Smooth muscle cell (in vitro differentiated cells): ENCODE measurements around the gene MRPS7. TPM values are rescaled to one million over a fixed set of nuclear protein-coding genes. Genes with fewer than 3 reads are reported as not detected.
A peak's percentile ranks its signal among the peaks of the same experiment; 100 is the strongest.

ENCODE experiments used
- DNase-seq: peaks from one replicate; lab custom pipeline; 2025; ENCODE audit not compliant: unreplicated experiment; lab: John Stamatoyannopoulos, UW
- H2AFZ ChIP-seq: fragments of 200-600 bp; sonication (generic); 2 replicates; pipeline ENCODE4 v1.6.0; 2016; ENCODE audit warnings: antibody characterized with exemption, low read depth, mild to moderate bottlenecking
- H3F3A ChIP-seq: fragments of 200-600 bp; sonication (generic); 2 replicates; pipeline ENCODE4 v1.6.0; 2017; ENCODE audit warnings: antibody characterized with exemption, low read depth
- H3K27ac ChIP-seq: fragments of 200-600 bp; sonication (generic); 2 replicates; pipeline ENCODE4 v1.5.1; 2016; ENCODE audit warnings: low read depth, mild to moderate bottlenecking
- H3K27me3 ChIP-seq: fragments of 200-600 bp; sonication (generic); 2 replicates; pipeline ENCODE4 v1.6.1; 2016; ENCODE audit warnings: low read depth, mild to moderate bottlenecking
- H3K36me3 ChIP-seq: fragments of 200-600 bp; sonication (generic); 2 replicates; pipeline ENCODE4 v1.5.1; 2016; ENCODE audit warnings: low read depth
- H3K4me1 ChIP-seq: fragments of 200-600 bp; sonication (generic); 2 replicates; pipeline ENCODE4 v1.5.1; 2016; ENCODE audit warnings: low read depth
- H3K4me2 ChIP-seq: fragments of 200-600 bp; sonication (generic); 2 replicates; pipeline ENCODE4 v1.6.0; 2016; ENCODE audit warnings: mild to moderate bottlenecking
- H3K4me3 ChIP-seq: fragments of 200-600 bp; sonication (generic); 2 replicates; pipeline ENCODE4 v1.5.1; 2016; ENCODE audit warnings: mild to moderate bottlenecking
- H3K79me2 ChIP-seq: fragments of 200-600 bp; sonication (generic); 2 replicates; pipeline ENCODE4 v1.6.0; 2016; ENCODE audit warnings: low read depth, mild to moderate bottlenecking
- H3K9ac ChIP-seq: fragments of 200-600 bp; sonication (generic); 2 replicates; pipeline ENCODE4 v1.6.0; 2016; ENCODE audit warnings: low read depth
- H3K9me3 ChIP-seq: fragments of 200-600 bp; sonication (generic); replicated peaks from 2 replicates; pipeline ENCODE4 v1.5.1; 2016; ENCODE audit warnings: low read depth
- H4K20me1 ChIP-seq: fragments of 200-600 bp; sonication (generic); 2 replicates; pipeline ENCODE4 v1.6.0; 2016; ENCODE audit warnings: low read depth
- WGBS: methylation state at CpG from one replicate; pipeline ENCODE4 v1.1.7; 2016; ENCODE audit warnings: low lambda C conversion rate; 5-methylcytosine and 5-hydroxymethylcytosine counted together
- polyA plus RNA-seq: library from polyadenylated mRNA; unstranded; fragments of >200 nt; fragmentation: Nextera tagmentation; extraction: Ambion mirVana; gene quantifications from 2 replicates; pipeline ENCODE4 v1.2.1, GENCODE V29; 2016
- total RNA-seq: library from RNA; depleted of rRNA; stranded (reverse); fragments of >200 nt; gene quantifications from 2 replicates; pipeline ENCODE4 v1.2.3, GENCODE V29; 2014
- TF ChIP-seq, protein P1 (sequence below): fragments of 200-600 bp; sonication (generic); IDR thresholded peaks from 2 replicates; pipeline ENCODE4 v1.5.1; 2017; ENCODE audit warnings: borderline replicate concordance, mild to moderate bottlenecking, antibody characterized with exemption; ENCODE audit not compliant: insufficient read depth, poor library complexity, severe bottlenecking

The MRPS7 gene
- total and polyA plus RNA-seq, 2 experiments from 2014 or later: 35.1 to 97.2 TPM

DNA sequence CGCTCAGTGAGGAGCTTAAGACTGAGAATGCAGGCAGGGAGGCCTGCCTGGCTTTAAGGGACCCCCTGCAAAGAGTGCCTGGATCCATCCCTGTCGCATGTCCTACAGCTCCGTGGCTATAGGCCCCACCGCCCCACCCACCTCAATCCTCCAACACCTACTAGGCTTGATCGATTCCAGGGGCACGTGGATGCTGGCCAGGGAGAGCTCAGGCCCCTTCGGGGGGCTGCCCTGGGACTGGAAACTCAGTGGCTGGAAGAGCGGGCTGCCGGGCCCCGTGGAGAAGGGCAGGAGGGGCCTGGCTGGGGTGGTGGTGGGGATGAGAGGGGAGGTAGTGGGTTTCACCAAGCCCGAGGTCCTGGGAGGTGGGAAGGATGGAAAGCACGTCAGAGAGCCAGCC is 22.5 kb upstream of the MRPS7 start:
- no peaks in the 10 kb centered on the region for H3K79me2 ChIP-seq
- WGBS: 97% methylated on average over 6 of the region's 12 CpGs
- no peak overlapping the region for H3K9ac ChIP-seq
- peaks cover 7% of the 10 kb centered on the region for H4K20me1 ChIP-seq
- no peak overlapping the region for H3K4me3 ChIP-seq
- no peak overlapping the region for H3K27ac ChIP-seq
- no peaks in the 10 kb centered on the region for H3K4me1 ChIP-seq
- TF ChIP-seq, protein P1, sequence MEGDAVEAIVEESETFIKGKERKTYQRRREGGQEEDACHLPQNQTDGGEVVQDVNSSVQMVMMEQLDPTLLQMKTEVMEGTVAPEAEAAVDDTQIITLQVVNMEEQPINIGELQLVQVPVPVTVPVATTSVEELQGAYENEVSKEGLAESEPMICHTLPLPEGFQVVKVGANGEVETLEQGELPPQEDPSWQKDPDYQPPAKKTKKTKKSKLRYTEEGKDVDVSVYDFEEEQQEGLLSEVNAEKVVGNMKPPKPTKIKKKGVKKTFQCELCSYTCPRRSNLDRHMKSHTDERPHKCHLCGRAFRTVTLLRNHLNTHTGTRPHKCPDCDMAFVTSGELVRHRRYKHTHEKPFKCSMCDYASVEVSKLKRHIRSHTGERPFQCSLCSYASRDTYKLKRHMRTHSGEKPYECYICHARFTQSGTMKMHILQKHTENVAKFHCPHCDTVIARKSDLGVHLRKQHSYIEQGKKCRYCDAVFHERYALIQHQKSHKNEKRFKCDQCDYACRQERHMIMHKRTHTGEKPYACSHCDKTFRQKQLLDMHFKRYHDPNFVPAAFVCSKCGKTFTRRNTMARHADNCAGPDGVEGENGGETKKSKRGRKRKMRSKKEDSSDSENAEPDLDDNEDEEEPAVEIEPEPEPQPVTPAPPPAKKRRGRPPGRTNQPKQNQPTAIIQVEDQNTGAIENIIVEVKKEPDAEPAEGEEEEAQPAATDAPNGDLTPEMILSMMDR: no peak
- no peaks in the 10 kb centered on the region for H3K36me3 ChIP-seq
- no peak overlapping the region for H2AFZ ChIP-seq
- no peaks in the 10 kb centered on the region for H3K27me3 ChIP-seq
- peaks cover 8% of the 10 kb centered on the region for H3F3A ChIP-seq
- H3K4me2 ChIP-seq: no peak overlapping the region
- no peak for DNase-seq
- H3K9me3 ChIP-seq: no peaks in the 10 kb centered on the region

DNA sequence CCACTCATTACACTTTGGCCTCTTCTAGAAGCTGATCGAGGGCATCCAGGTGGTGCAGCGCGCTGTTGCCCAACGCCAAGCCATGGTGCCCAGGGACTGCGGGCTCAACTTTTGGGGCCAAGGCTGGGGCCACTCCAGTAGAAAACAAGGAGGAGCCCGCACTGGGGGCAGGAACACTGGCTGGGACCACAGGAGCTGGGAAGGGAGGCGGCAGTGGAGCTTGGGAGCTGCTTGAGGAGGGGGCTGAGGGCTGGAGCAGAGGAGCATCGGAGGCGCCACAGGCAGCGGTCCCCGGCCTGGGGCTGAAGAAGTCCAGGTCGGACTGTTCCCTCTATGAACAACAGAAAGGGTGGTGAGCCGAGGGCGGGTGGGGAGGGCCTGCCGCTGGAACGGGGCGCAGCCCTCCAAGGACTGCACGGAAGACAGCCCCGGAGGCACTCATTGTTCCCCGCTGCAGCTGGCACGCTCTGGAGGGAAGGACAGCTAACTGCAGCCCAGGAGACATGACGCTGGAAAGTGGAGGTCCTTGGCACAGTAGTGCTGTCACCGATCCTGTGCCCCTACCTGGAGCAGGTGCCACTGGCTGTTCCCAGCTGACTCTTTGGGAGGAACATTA is 21.8 kb upstream of the MRPS7 start:
- H3K27ac ChIP-seq: no peak overlapping the region
- no peaks in the 10 kb centered on the region for H3K9me3 ChIP-seq
- no peak for DNase-seq
- H3K36me3 ChIP-seq: no peaks in the 10 kb centered on the region
- H3F3A ChIP-seq: peaks cover 8% of the 10 kb centered on the region
- TF ChIP-seq, protein P1: no peak
- no peaks in the 10 kb centered on the region for H3K4me1 ChIP-seq
- no peak overlapping the region for H3K4me3 ChIP-seq
- H3K27me3 ChIP-seq: no peaks in the 10 kb centered on the region
- H4K20me1 ChIP-seq: peaks cover 7% of the 10 kb centered on the region
- H3K9ac ChIP-seq: no peak overlapping the region
- no peaks in the 10 kb centered on the region for H3K79me2 ChIP-seq
- H3K4me2 ChIP-seq: no peak overlapping the region
- 98% methylated on average over 18 of the region's 23 CpGs for WGBS
- no peak overlapping the region for H2AFZ ChIP-seq

DNA sequence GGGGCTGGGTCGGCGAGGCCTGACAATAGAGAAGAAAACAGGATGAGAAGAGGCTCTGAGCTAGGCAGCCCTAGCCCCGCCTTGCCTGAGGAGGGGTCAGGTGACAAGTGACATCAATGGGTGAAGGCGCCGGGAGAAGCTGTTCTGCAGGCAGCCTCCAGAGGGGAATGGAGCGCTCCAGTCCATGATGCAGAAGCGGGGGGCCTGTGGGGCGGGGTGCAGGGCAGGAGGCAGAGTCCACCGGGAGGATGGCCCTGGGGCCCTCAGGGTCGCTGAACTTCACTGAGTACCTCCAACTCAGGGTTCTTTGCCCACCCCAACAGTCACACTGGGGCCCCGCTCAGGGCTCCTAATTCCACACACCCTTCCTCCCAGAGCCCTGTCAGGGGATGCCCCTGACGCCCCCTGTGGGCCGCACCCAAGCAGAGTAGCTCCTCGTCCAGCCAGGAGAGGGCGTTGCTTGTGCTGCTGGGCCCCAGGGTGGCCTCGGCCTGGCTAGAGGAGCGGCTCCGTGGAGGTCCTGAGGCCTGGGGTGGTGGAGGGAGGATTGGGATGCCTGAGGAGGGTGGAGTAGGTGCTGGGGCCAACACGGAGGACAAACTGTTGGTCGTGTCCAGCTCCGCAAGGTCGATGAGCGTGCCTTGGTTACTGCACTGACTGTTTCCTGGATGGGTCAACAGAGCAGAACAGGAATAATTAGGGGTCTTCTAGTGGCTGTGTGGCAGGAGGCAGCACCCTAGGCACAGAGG is 21.1 kb upstream of the MRPS7 start:
- Histone ChIP-seq H3K79me2 (no peaks in the 10 kb centered on the region), H3K9ac (no peak overlapping the region), H3K27ac (no peak overlapping the region), H3K36me3 (no peaks in the 10 kb centered on the region), H3K4me3 (no peak overlapping the region), H3K27me3 (no peaks in the 10 kb centered on the region), H3F3A (peaks cover 8% of the 10 kb centered on the region), H3K4me2 (no peak overlapping the region), H2AFZ (no peak overlapping the region), H3K9me3 (no peaks in the 10 kb centered on the region), H3K4me1 (no peaks in the 10 kb centered on the region), H4K20me1 (peaks cover 7% of the 10 kb centered on the region)
- no peak for DNase-seq
- 75% methylated on average over 23 of the region's 23 CpGs for WGBS
- TF ChIP-seq, protein P1: peak; percentile 45

DNA sequence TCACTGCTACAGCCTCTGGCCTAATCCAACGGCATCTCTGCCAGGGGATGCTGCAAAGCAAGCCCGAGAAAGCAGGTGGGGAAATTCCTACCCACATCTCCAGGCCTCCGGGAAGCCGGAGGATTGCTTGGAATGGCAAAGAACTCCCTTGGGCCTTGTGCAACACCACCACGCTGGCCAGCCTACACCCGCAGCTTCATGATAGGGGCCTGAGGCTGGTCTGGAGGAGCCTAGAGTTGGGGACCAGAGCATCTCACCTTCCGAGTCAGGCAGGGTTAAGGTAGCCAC is 20.6 kb upstream of the MRPS7 start:
- no peak for DNase-seq
- WGBS: 91% methylated on average over 7 of the region's 7 CpGs
- Histone ChIP-seq H3K9me3 (no peaks in the 10 kb centered on the region), H3K27ac (no peak overlapping the region), H4K20me1 (peaks cover 10% of the 10 kb centered on the region), H3K79me2 (no peaks in the 10 kb centered on the region), H3K4me1 (no peaks in the 10 kb centered on the region), H3K27me3 (no peaks in the 10 kb centered on the region), H3K36me3 (no peaks in the 10 kb centered on the region), H2AFZ (no peak overlapping the region), H3F3A (peaks cover 8% of the 10 kb centered on the region), H3K4me2 (no peak overlapping the region), H3K4me3 (no peak overlapping the region), H3K9ac (no peak overlapping the region)
- TF ChIP-seq, protein P1: no peak
